GM19238 (cell line): ENCODE measurements around the gene KLK2.
"Not testable (repeated sequence)": the region's sequence is repeated elsewhere in the genome, so short reads cannot be mapped to it uniquely, and the experiment has no call there.

ENCODE experiments used
- DNase-seq: peaks from one replicate; pipeline ENCODE4 v3.0.0; 2011; ENCODE audit warnings: low spot score; ENCODE audit not compliant: insufficient read length

Gene KLK2

GRCh38 chr19:50893047-50893736, 20.0 kb downstream of the KLK2 start:
- no peak for DNase-seq

- no peak for DNase-seq
These were observed 21.5 kb downstream of the KLK2 start for GRCh38 chr19:50894478-50895356.

GRCh38 chr19:50896089-50896590, 22.9 kb downstream of the KLK2 start:
- DNase-seq = not testable (repeated sequence)

- peak; percentile 64 for DNase-seq
These were observed 23.5 kb downstream of the KLK2 start for GRCh38 chr19:50896591-50897190.

GRCh38 chr19:50897191-50897607, 24.0 kb downstream of the KLK2 start:
- DNase-seq = no peak

GRCh38 chr19:50897612-50898011, 24.4 kb downstream of the KLK2 start:
- no peak for DNase-seq

- no peak for DNase-seq
These were observed 24.8 kb downstream of the KLK2 start for GRCh38 chr19:50898018-50898417.

GRCh38 chr19:50899569-50899968, 26.3 kb downstream of the KLK2 start:
- DNase-seq = no peak

- no peak for DNase-seq
These were observed 29.4 kb downstream of the KLK2 start for GRCh38 chr19:50902640-50903039.

GRCh38 chr19:50906217-50906616, 33.0 kb downstream of the KLK2 start:
- DNase-seq = no peak

GRCh38 chr19:50908336-50908735, 35.1 kb downstream of the KLK2 start:
- DNase-seq = no peak

GRCh38 chr19:50909240-50910070, 36.2 kb downstream of the KLK2 start:
- DNase-seq = peak; percentile 63

- no peak for DNase-seq
These were observed 37.5 kb downstream of the KLK2 start for GRCh38 chr19:50910722-50911121.

GRCh38 chr19:50911206-50912101, 38.2 kb downstream of the KLK2 start, which contains the start of gene KLK4:
TSS of gene KLK4 (minus strand) at chr19:50911395. CDS start at chr19:50910738, 657 bp downstream.
- DNase-seq = no peak

GRCh38 chr19:50912102-50912599, 38.9 kb downstream of the KLK2 start:
- DNase-seq = no peak

- no peak for DNase-seq
These were observed 39.8 kb downstream of the KLK2 start for GRCh38 chr19:50912727-50913716.

- no peak for DNase-seq
These were observed 42.8 kb downstream of the KLK2 start for GRCh38 chr19:50916069-50916468.
